Spleen (tissue), 11 donors: ENCODE data around the gene GRIK3. TPM values are rescaled to one million over a fixed set of nuclear protein-coding genes. Genes with fewer than 3 reads are reported as not detected.

Experiments used
- DNase-seq: peaks from one replicate; pipeline ENCODE4 v3.0.0-alpha.2; 2020
- H3K27ac ChIP-seq, 8 donors: fragments of 200-600 bp; sonication (generic) in 7 of 8; 1 replicate in 4 of 8; 2 replicates in 4 of 8; pipeline versions ENCODE4 v1.5.0 to v1.8.0; 2016 to 2021; ENCODE audit warnings: inconsistent platforms in 4 of 8, mild to moderate bottlenecking in 4 of 8, moderate library complexity in 1 of 8
- H3K27me3 ChIP-seq, 7 donors: fragments of 200-600 bp; sonication (generic) in 6 of 7; replicated peaks in 1 of 7; 1 replicate in 4 of 7; 2 replicates in 3 of 7; pipeline versions ENCODE4 v1.5.0 to v1.8.0; 2016 to 2021; ENCODE audit warnings: inconsistent platforms in 3 of 7, mild to moderate bottlenecking in 1 of 7
- H3K36me3 ChIP-seq, 6 donors: fragments of 200-600 bp; sonication (generic) in 5 of 6; 1 replicate in 4 of 6; 2 replicates in 2 of 6; pipeline versions ENCODE4 v1.5.0 to v1.8.0; 2016 to 2021; ENCODE audit warnings: inconsistent platforms in 2 of 6
- H3K4me1 ChIP-seq, 6 donors: fragments of 200-600 bp; sonication (generic) in 5 of 6; 1 replicate in 3 of 6; 2 replicates in 3 of 6; pipeline versions ENCODE4 v1.5.0 to v1.8.0; 2016 to 2021; ENCODE audit warnings: inconsistent platforms in 3 of 6
- H3K4me3 ChIP-seq, 8 donors: fragments of 200-600 bp; sonication (generic) in 7 of 8; 1 replicate in 4 of 8; 2 replicates in 4 of 8; pipeline versions ENCODE4 v1.5.0 to v1.8.0; 2016 to 2021; ENCODE audit warnings: inconsistent platforms in 4 of 8, mild to moderate bottlenecking in 4 of 8, moderate library complexity in 2 of 8
- H3K9me3 ChIP-seq, 8 donors: fragments of 200-600 bp; sonication (generic) in 7 of 8; 1 replicate in 4 of 8; 2 replicates in 4 of 8; pipeline versions ENCODE4 v1.5.0 to v1.8.0; 2016 to 2021; ENCODE audit warnings: inconsistent platforms in 4 of 8
- POLR2A ChIP-seq, 3 donors: fragments of 450-650 bp; IDR thresholded peaks; one replicate each; pipeline ENCODE4 v1.5.1; 2017; ENCODE audit warnings: antibody characterized with exemption in 3 of 3, mild to moderate bottlenecking in 1 of 3
- POLR2AphosphoS5 ChIP-seq, 3 donors: sonication (generic); formaldehyde crosslinking; IDR thresholded peaks; one replicate each; pipeline ENCODE4 v1.5.1; 2017; ENCODE audit warnings: antibody characterized with exemption in 3 of 3
- WGBS, 5 donors: extraction: QIAGEN DNeasy Blood & Tissue Kit in 3 of 5; methylation state at CpG; one replicate each; pipeline versions ENCODE4 v1.1.5 to v1.1.7; 2013 to 2018; 5-methylcytosine and 5-hydroxymethylcytosine counted together
- intact Hi-C: fragments of 100-400 bp; cut with DNase I; formaldehyde crosslinking; loops from one replicate; pipeline ENCODE4 v1.15.0; 2023; ENCODE audit warnings: low total_unique reads
- polyA plus RNA-seq, 3 donors: library from polyadenylated mRNA; stranded (reverse); fragments of 200-250 nt; gene quantifications; one replicate each; pipeline ENCODE4 v1.2.1, GENCODE V29; 2013
- total RNA-seq, 7 donors: library from RNA; depleted of rRNA in 3 of 7; stranded (reverse); fragments of >200 nt in 3 of 7; fragmentation: NEBNext Ultra II Directional in 4 of 7; extraction: Animal tissue kit (Norgen Biotek cat#: 25700) in 4 of 7; gene quantifications; one replicate each; pipeline versions ENCODE4 v1.1.0 to v1.2.1, GENCODE V29; 2016 to 2021
- TF ChIP-seq, protein P1 (sequence below), 11 experiments: fragments of 200-600 bp in 7 of 11; fragments of 450-650 bp in 4 of 11; sonication (generic) in 4 of 11; IDR thresholded peaks in 8 of 11; conservative IDR thresholded peaks in 3 of 11; 1 replicate in 7 of 11; 2 replicates in 4 of 11; pipeline versions ENCODE4 v1.4.0 to v1.8.0; 2016 to 2021; ENCODE audit warnings: antibody characterized with exemption in 11 of 11, inconsistent platforms in 4 of 11, mild to moderate bottlenecking in 1 of 11
- donor health status: healthy with polysubstance abuse.
- donor health status: DM: no; HTN: no; CAD: no; lungs with moderate emphysema.
- donor health status: DM: no; HTN: no; CAD: no.
- donor health status: Bipolar disorder and iron deficiency.
- donor health status: healthy.
- donor health status: DM: no; HTN: no; CAD: no.
- donor health status: DM: yes; HTN: yes; CAD: no.

GRIK3 gene
- total and polyA plus RNA-seq, 10 donors, result 0.09 to 0.74 (median 0.19) TPM

- no peak for DNase-seq
- Histone ChIP-seq H3K36me3 (no peaks in the 10 kb centered on the region), H3K27me3 (peaks cover 0 to 74% (median 5%) of the 10 kb centered on the region in 7 donors), H3K9me3 (no peaks in the 10 kb centered on the region), H3K4me3 (no peak overlapping the region), H3K27ac (no peak overlapping the region), H3K4me1 (no peaks in the 10 kb centered on the region)
- TF ChIP-seq, protein P1, sequence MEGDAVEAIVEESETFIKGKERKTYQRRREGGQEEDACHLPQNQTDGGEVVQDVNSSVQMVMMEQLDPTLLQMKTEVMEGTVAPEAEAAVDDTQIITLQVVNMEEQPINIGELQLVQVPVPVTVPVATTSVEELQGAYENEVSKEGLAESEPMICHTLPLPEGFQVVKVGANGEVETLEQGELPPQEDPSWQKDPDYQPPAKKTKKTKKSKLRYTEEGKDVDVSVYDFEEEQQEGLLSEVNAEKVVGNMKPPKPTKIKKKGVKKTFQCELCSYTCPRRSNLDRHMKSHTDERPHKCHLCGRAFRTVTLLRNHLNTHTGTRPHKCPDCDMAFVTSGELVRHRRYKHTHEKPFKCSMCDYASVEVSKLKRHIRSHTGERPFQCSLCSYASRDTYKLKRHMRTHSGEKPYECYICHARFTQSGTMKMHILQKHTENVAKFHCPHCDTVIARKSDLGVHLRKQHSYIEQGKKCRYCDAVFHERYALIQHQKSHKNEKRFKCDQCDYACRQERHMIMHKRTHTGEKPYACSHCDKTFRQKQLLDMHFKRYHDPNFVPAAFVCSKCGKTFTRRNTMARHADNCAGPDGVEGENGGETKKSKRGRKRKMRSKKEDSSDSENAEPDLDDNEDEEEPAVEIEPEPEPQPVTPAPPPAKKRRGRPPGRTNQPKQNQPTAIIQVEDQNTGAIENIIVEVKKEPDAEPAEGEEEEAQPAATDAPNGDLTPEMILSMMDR (IDR thresholded peaks at IDR 0.05 in 8 of 11, conservative IDR thresholded peaks at IDR 0.05 in 3 of 11), result no peak
- TF ChIP-seq POLR2AphosphoS5 (IDR thresholded peaks at IDR 0.05) (no peak), POLR2A (IDR thresholded peaks at IDR 0.05) (no peak)
- intact Hi-C loops, result no loop called here
Measured at GRCh38 chr1:37016121-37016520, 18.2 kb downstream of the GRIK3 start.

DNA sequence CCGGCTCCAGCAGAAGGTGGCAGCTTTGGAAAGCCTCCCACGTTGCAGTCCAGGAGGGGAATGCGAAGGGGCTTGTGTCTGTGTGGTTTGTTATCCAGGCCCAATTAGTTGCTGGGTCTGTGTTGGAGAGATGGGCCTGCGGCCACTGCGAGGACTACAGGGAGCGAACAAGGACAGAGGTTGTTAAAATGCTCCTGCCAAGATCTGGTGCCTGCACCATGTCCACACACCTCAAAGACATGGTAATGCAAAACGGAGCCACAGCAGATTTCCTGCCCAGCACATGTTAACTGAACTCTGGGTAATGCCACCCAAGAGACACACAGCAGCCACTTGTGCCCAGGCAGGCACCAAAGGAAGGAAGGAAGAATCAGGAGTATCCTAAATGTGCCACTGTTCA lies 18.6 kb downstream of the GRIK3 start:
- 67 to 89% (median 76%) methylated on average over 7 of the region's 7 CpGs for WGBS, 5 donors
- Histone ChIP-seq H3K4me1 (no peaks in the 10 kb centered on the region), H3K9me3 (no peaks in the 10 kb centered on the region), H3K27me3 (peaks cover 0 to 70% (median 5%) of the 10 kb centered on the region in 7 donors), H3K4me3 (no peak overlapping the region), H3K36me3 (no peaks in the 10 kb centered on the region), H3K27ac (no peak overlapping the region)
- no peak for TF ChIP-seq POLR2A (IDR thresholded peaks at IDR 0.05)
- TF ChIP-seq POLR2AphosphoS5 (IDR thresholded peaks at IDR 0.05), result no peak
- TF ChIP-seq, protein P1 (IDR thresholded peaks at IDR 0.05 in 8 of 11, conservative IDR thresholded peaks at IDR 0.05 in 3 of 11), result no peak
- no peak for DNase-seq
- intact Hi-C loops, result no loop called here

DNA sequence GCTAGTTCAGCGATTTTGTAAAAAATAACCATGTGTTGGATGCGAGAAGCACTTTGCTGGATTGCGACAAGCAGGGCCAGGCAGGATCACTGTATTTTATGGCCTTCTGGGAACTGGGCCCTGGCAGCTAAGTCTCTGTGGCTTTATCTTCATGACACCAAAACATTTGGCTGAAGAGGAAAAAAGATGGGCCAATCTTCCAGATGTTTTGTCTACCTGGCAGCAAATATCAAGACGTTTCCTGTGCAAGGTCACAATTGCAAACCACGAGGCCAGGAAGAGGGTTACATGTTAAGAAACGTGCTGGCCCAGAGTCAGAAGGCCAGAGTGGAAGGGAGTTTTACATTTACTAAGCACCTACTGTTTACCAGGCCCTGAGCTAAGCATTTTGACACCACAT lies 22.1 kb downstream of the GRIK3 start:
- intact Hi-C loops, result no loop called here
- H3K4me1 ChIP-seq, result no peaks in the 10 kb centered on the region
- no peak overlapping the region for H3K4me3 ChIP-seq
- no peaks in the 10 kb centered on the region for H3K36me3 ChIP-seq
- no peak overlapping the region for H3K27ac ChIP-seq
- H3K9me3 ChIP-seq, result no peaks in the 10 kb centered on the region
- TF ChIP-seq POLR2AphosphoS5 (IDR thresholded peaks at IDR 0.05) (no peak), POLR2A (IDR thresholded peaks at IDR 0.05) (no peak)
- TF ChIP-seq, protein P1 (IDR thresholded peaks at IDR 0.05 in 8 of 11, conservative IDR thresholded peaks at IDR 0.05 in 3 of 11), result no peak
- H3K27me3 ChIP-seq, result peaks cover 0 to 45% (median 0%) of the 10 kb centered on the region in 7 donors
- no peak for DNase-seq
- 47 to 52% (median 48%) methylated on average over 6 of the region's 6 CpGs for WGBS, 5 donors

DNA sequence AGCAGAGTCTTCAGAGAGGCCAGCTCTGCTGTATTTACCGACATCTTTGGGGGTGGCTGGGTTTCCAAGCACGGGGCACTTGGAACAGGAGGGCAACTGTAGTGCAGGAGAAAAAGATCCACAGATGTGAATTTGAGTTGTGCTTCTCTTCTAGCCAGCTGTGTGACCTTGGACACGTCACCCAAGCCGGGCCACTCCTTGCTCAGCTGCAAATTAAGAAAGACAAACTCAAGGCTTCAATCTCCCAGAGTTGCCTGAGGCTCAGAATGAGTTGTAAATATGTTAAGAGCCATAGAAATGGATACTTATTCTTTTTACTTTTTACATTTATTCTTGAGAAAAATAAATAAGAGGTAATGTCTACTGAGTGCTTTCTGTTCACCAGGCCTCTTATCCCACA lies 24.3 kb downstream of the GRIK3 start:
- H3K27ac ChIP-seq, result no peak overlapping the region
- peaks cover 0 to 34% (median 0%) of the 10 kb centered on the region in 7 donors for H3K27me3 ChIP-seq
- WGBS, 5 donors, result 53 to 68% (median 54%) methylated on average over 4 of the region's 4 CpGs
- TF ChIP-seq POLR2AphosphoS5 (IDR thresholded peaks at IDR 0.05) (no peak), POLR2A (IDR thresholded peaks at IDR 0.05) (no peak)
- TF ChIP-seq, protein P1 (IDR thresholded peaks at IDR 0.05 in 8 of 11, conservative IDR thresholded peaks at IDR 0.05 in 3 of 11), result no peak
- DNase-seq, result no peak
- no peaks in the 10 kb centered on the region for H3K9me3 ChIP-seq
- no peaks in the 10 kb centered on the region for H3K36me3 ChIP-seq
- intact Hi-C loops, result no loop called here
- H3K4me3 ChIP-seq, result no peak overlapping the region
- H3K4me1 ChIP-seq, result no peaks in the 10 kb centered on the region
